GM12878 (cell line): Measurements from ENCODE around the gene DIAPH1. TPM values are rescaled to one million over a fixed set of nuclear protein-coding genes. Genes with fewer than 3 reads are reported as not detected.

Source experiments
- ATAC-seq: fragments of 200-7000 bp; cut with Tn5 transposase; 3 replicates; pipeline ENCODE4 v1.9.1; 2020; ENCODE audit warnings: mild to moderate bottlenecking, moderate library complexity
- BruUV-seq: library from RNA; stranded (reverse); fragments of 400-500 nt; replicated peaks from 2 replicates; lab custom pipeline; 2021; lab: Mats Ljungman, UMichigan
- CTCF ChIA-PET: fragments of 300-600 bp; sonication (Branson Sonifier 250); formaldehyde crosslinking; extraction: SDS; loops from one replicate; lab custom pipeline; 2021; ENCODE audit warnings: inconsistent platforms; lab: Yijun Ruan, JAX
- POLR2A ChIA-PET: fragments of 350-600 bp; formaldehyde crosslinking; extraction: SDS; loops from one replicate; lab custom pipeline; 2021; ENCODE audit warnings: inconsistent platforms; lab: Charles Lee
- RAD21 ChIA-PET: fragments of 300-600 bp; sonication (Branson Sonifier 250); formaldehyde crosslinking; loops from one replicate; lab custom pipeline; 2023; ENCODE audit warnings: antibody characterized with exemption; ENCODE audit not compliant: unreplicated experiment; lab: Charles Lee
- SMC1A ChIA-PET: fragments of 300-600 bp; sonication (Branson Sonifier 250); formaldehyde crosslinking; loops from one replicate; lab custom pipeline; 2023; ENCODE audit not compliant: unreplicated experiment, uncharacterized antibody; lab: Charles Lee
- DNase-seq: peaks from one replicate; pipeline ENCODE4 v3.0.0-alpha.2; 2011; ENCODE audit warnings: low read depth, low spot score
- FAIRE-seq: peaks from 3 replicates; lab custom pipeline; 2011; peaks lifted over from hg19 to GRCh38; lab: Jason Lieb, UNC
- H2AFZ ChIP-seq: 2 replicates; pipeline ENCODE4 v1.6.0; 2011; ENCODE audit warnings: low read depth, low read length, control low read depth; ENCODE audit not compliant: control insufficient read depth
- H3K27ac ChIP-seq: 2 replicates; pipeline ENCODE4 v1.5.1; 2011; ENCODE audit warnings: control low read depth; ENCODE audit not compliant: control insufficient read depth, insufficient read depth
- H3K27me3 ChIP-seq, 2 experiments: replicated peaks in 1 of 2; 2 replicates each; pipeline versions ENCODE4 v1.6.0 to v1.6.1; 2011; ENCODE audit warnings: low read length in 1 of 2; ENCODE audit not compliant: control insufficient read depth in 2 of 2, insufficient read depth in 2 of 2
- H3K36me3 ChIP-seq, 2 experiments: 2 replicates each; pipeline ENCODE4 v1.5.1; 2011; ENCODE audit warnings: low read length in 1 of 2; ENCODE audit not compliant: control insufficient read depth in 2 of 2, insufficient read depth in 2 of 2
- H3K4me1 ChIP-seq: 2 replicates; pipeline ENCODE4 v1.6.1; 2011; ENCODE audit warnings: mild to moderate bottlenecking, low read length, moderate library complexity, mixed read lengths; ENCODE audit not compliant: control insufficient read depth, insufficient read depth
- H3K4me2 ChIP-seq: 2 replicates; pipeline ENCODE4 v1.6.0; 2011; ENCODE audit warnings: control low read depth; ENCODE audit not compliant: control insufficient read depth, insufficient read depth
- H3K4me3 ChIP-seq: fragments of 200-600 bp; sonication (generic); 2 replicates; pipeline ENCODE4 v1.5.1; 2016
- H3K79me2 ChIP-seq: 2 replicates; pipeline ENCODE4 v1.6.0; 2011; ENCODE audit warnings: low read length; ENCODE audit not compliant: control insufficient read depth, insufficient read depth
- H3K9ac ChIP-seq: 2 replicates; pipeline ENCODE4 v1.8.0; 2011; ENCODE audit warnings: low read length, control low read depth, mixed read lengths; ENCODE audit not compliant: control insufficient read depth, insufficient read depth
- H3K9me3 ChIP-seq: replicated peaks from 3 replicates; pipeline ENCODE4 v1.5.1; 2011; ENCODE audit warnings: mild to moderate bottlenecking, low read length; ENCODE audit not compliant: control insufficient read depth, insufficient read depth
- H4K20me1 ChIP-seq: 2 replicates; pipeline ENCODE4 v1.6.0; 2011; ENCODE audit not compliant: control insufficient read depth, insufficient read depth
- CHD4 ChIP-seq: fragments of 200-600 bp; sonication (generic); IDR thresholded peaks from 2 replicates; pipeline ENCODE4 v1.6.1; 2016; ENCODE audit warnings: mild to moderate bottlenecking
- EED ChIP-seq: sonication (generic); IDR thresholded peaks from 2 replicates; pipeline ENCODE4 v1.6.1; 2016; ENCODE audit warnings: antibody characterized with exemption, low read depth
- ELK1 ChIP-seq: IDR thresholded peaks from 2 replicates; pipeline ENCODE4 v1.6.1; 2012; ENCODE audit warnings: low read depth, low read length, improper control_type of control experiment
- IKZF2 ChIP-seq, 2 experiments: fragments of 450-650 bp; IDR thresholded peaks; 2 replicates each; pipeline ENCODE4 v1.6.1; 2017; ENCODE audit warnings: mild to moderate bottlenecking in 2 of 2, moderate library complexity in 2 of 2
- MXI1 ChIP-seq: fragments of 150-350 bp; IDR thresholded peaks from 2 replicates; pipeline ENCODE4 v1.6.1; 2011; ENCODE audit warnings: low read depth, mild to moderate bottlenecking, inconsistent platforms, low read length, improper control_type of control experiment
- MYC ChIP-seq: IDR thresholded peaks from 2 replicates; pipeline ENCODE4 v1.6.1; 2011; ENCODE audit warnings: mild to moderate bottlenecking, low read length, moderate library complexity, inconsistent platforms; ENCODE audit not compliant: insufficient read depth, insufficient replicate concordance, insufficient read length, severe bottlenecking
- NFYA ChIP-seq: IDR thresholded peaks from 2 replicates; pipeline ENCODE4 v1.6.1; 2011; ENCODE audit warnings: low read depth, mild to moderate bottlenecking, low read length, improper control_type of control experiment, borderline replicate concordance
- PAX5 ChIP-seq: IDR thresholded peaks from 2 replicates; pipeline ENCODE4 v1.6.1; 2011; ENCODE audit warnings: low read depth, low read length, borderline replicate concordance
- RCOR1 ChIP-seq: conservative IDR thresholded peaks from 2 replicates; pipeline ENCODE4 v1.6.1; 2012; ENCODE audit warnings: low read depth, low read length, improper control_type of control experiment
- SMARCA5 ChIP-seq: fragments of 450-650 bp; IDR thresholded peaks from 2 replicates; pipeline ENCODE4 v1.6.1; 2017; ENCODE audit warnings: mild to moderate bottlenecking
- SPI1 ChIP-seq: IDR thresholded peaks from 2 replicates; pipeline ENCODE4 v1.6.1; 2011; ENCODE audit warnings: low read depth, mild to moderate bottlenecking, low read length, moderate library complexity, borderline replicate concordance; ENCODE audit not compliant: insufficient read depth
- STAT3 ChIP-seq: IDR thresholded peaks from 2 replicates; pipeline ENCODE4 v1.6.1; 2011; ENCODE audit warnings: low read depth, low read length, improper control_type of control experiment
- ZNF622 ChIP-seq: fragments of 450-650 bp; IDR thresholded peaks from 2 replicates; pipeline ENCODE4 v1.6.1; 2017; ENCODE audit warnings: mild to moderate bottlenecking, inconsistent platforms
- WGBS: methylation state at CpG from one replicate; pipeline ENCODE4 v1.1.6; 2016; ENCODE audit warnings: low lambda C conversion rate; ENCODE audit not compliant: insufficient replicate concordance, insufficient coverage; ENCODE audit errors: missing lambda C conversion rate; 5-methylcytosine and 5-hydroxymethylcytosine counted together
- in situ Hi-C: fragments of 300-500 bp; cut with MboI; formaldehyde crosslinking; loops from 9 replicates; pipeline ENCODE4 v1.14.3; 2018; ENCODE audit warnings: mixed read lengths
- intact Hi-C: fragments of 100-400 bp; cut with micrococcal nuclease; formaldehyde crosslinking; loops from one replicate; pipeline ENCODE4 v1.14.2; 2022; ENCODE audit not compliant: unreplicated experiment
- polyA plus RNA-seq, 11 experiments: library from polyadenylated mRNA; depleted of rRNA in 4 of 11; unstranded in 6 of 11; stranded (reverse) in 5 of 11; fragments of >200 nt; fragmentation: Nextera tagmentation in 4 of 11; fragmentation: Illumina TruSeq in 1 of 11; extraction: Ambion mirVana in 4 of 11; extraction: Trizol in 1 of 11; gene quantifications; 1 replicate in 1 of 11; 2 replicates in 10 of 11; pipeline versions ENCODE4 v1.2.1 to v1.2.3, GENCODE V29; 2011 to 2016; ENCODE audit warnings: inconsistent platforms in 2 of 11, missing spikeins in 2 of 11, low read depth in 1 of 11
- total RNA-seq, 4 experiments: library from RNA; depleted of rRNA in 3 of 4; stranded (reverse); fragments of >200 nt in 3 of 4; fragmentation: Illumina TruSeq in 1 of 4; extraction: Trizol in 1 of 4; gene quantifications; 2 replicates each; pipeline versions ENCODE4 v1.2.1 to v1.2.3, GENCODE V29; 2013 to 2021

Gene DIAPH1
- total and polyA plus RNA-seq, 10 of the 15 experiments (the other 5 are each of a cell fraction or from before 2014, with no cell fraction given): 37.8 to 168 (median 59.0) TPM

- in situ Hi-C loops: no loop called here
- Histone ChIP-seq H4K20me1 (no peaks in the 10 kb centered on the region), H3K36me3 (peaks cover 0 to 4% of the 10 kb centered on the region in 2 experiments; a peak in 1 of 4 replicates), H3K4me1 (peaks cover 38% of the 10 kb centered on the region), H3K27me3 (no peaks in the 10 kb centered on the region), H3K9me3 (no peaks in the 10 kb centered on the region), H3K79me2 (no peaks in the 10 kb centered on the region; the same call in 1 of the 2 replicates), H3K4me3 (no peak overlapping the region), H3K27ac (no peak overlapping the region; the same call in 1 of the 2 replicates), H3K4me2 (0 out of 2 replicates have a peak overlapping the region, but pooled peaks have one; percentile 33), H2AFZ (no peak overlapping the region; the same call in 1 of the 2 replicates), H3K9ac (no peak overlapping the region)
- intact Hi-C loops: no loop called here
- no peak for DNase-seq
- ChIA-PET SMC1A (interaction anchor here (0.6 to 1.4 kb wide), 4 partner anchors 10 to 74 kb away, joined by 3 to 6 read pairs (median 4); partner anchors contain the start of gene PCDHGA12), CTCF (interaction anchor here (0.5 to 4.4 kb wide), 5 partner anchors 9 to 83 kb away, joined by 3 to 24 read pairs (median 4); partner anchors contain the start of gene PCDHGA11), RAD21 (interaction anchor here (1.0 kb wide), 1 partner anchor 28 kb away, joined by 3 read pairs; the partner anchor contains the start of gene PCDHGC3), POLR2A (no interaction called here)
- ATAC-seq: no peak
- FAIRE-seq: no peak
- TF ChIP-seq IKZF2 (IDR thresholded peaks at IDR 0.05): peak in 1 of 2 experiments; percentile 18; a peak in 1 of 4 replicates
- TF ChIP-seq MYC: no peak
- no peak for TF ChIP-seq ZNF622
- 0 out of 2 replicates have a peak, but pooled peaks have one; percentile 31 for TF ChIP-seq EED
- TF ChIP-seq PAX5: peak; percentile 90; the same call in 1 of the 2 replicates
- BruUV-seq: no TSS peak
- WGBS: 7% methylated on average over 2 of the region's 2 CpGs
Observed at GRCh38 chr5:141503681-141504080, 115.1 kb downstream of the DIAPH1 start.

- no peak overlapping the region for H2AFZ ChIP-seq
- H3K4me1 ChIP-seq: peaks cover 21% of the 10 kb centered on the region
- intact Hi-C loops: no loop called here
- CTCF ChIA-PET: interaction anchor here (0.6 to 4.4 kb wide), 5 partner anchors 9 to 1365 kb away, joined by 3 to 24 read pairs (median 8); partner anchors contain the start of gene PCDHGC3
- in situ Hi-C loops: no loop called here
- no peaks in the 10 kb centered on the region for H4K20me1 ChIP-seq
- RAD21 ChIA-PET: interaction anchor here (1.2 kb wide), 1 partner anchor 16 kb away, joined by 4 read pairs; no protein-coding TSS in a partner anchor
- ATAC-seq: no peak
- H3K4me2 ChIP-seq: no peak overlapping the region
- no TSS peak for BruUV-seq
- H3K79me2 ChIP-seq: no peaks in the 10 kb centered on the region
- H3K9ac ChIP-seq: no peak overlapping the region
- H3K27me3 ChIP-seq: no peaks in the 10 kb centered on the region
- POLR2A ChIA-PET: interaction anchor here (1.2 kb wide), 2 partner anchors 9 to 13 kb away, joined by 3 to 4 read pairs; partner anchors contain the start of gene PCDHGC5
- H3K4me3 ChIP-seq: no peak overlapping the region
- WGBS: 98% methylated on average over 7 of the region's 7 CpGs
- peaks cover 0 to 4% of the 10 kb centered on the region in 2 experiments; a peak in 1 of 4 replicates for H3K36me3 ChIP-seq
- DNase-seq: no peak
- SMC1A ChIA-PET: interaction anchor here (0.7 to 1.6 kb wide), 3 partner anchors 13 to 22 kb away, joined by 3 to 4 read pairs (median 4); no protein-coding TSS in a partner anchor
- no peak overlapping the region for H3K27ac ChIP-seq
- no peaks in the 10 kb centered on the region for H3K9me3 ChIP-seq
- FAIRE-seq: no peak
- TF ChIP-seq SMARCA5: no peak
- TF ChIP-seq PAX5: no peak
- TF ChIP-seq SPI1: no peak
- no peak for TF ChIP-seq CHD4
- no peak for TF ChIP-seq NFYA
- TF ChIP-seq RCOR1: no peak
- TF ChIP-seq ELK1: no peak
- no peak for TF ChIP-seq STAT3
- TF ChIP-seq MXI1: no peak
Observed at GRCh38 chr5:141501761-141502160, 117.0 kb downstream of the DIAPH1 start.
